ENCODE measurements around the gene NAP1L5.

GRCh38 chr4:88659890-88660208 is 37.8 kb downstream of the NAP1L5 start:
- TF ChIP-seq CTCF (IDR thresholded peaks at IDR 0.05) (no peak), ZFX (IDR thresholded peaks at IDR 0.05; ENCODE audit: borderline replicate concordance) (no peak)
